Panc1 (cell line): ENCODE measurements around the gene TFEC.

Experiments
- CTCF ChIP-seq: fragments of 450-650 bp; IDR thresholded peaks from 2 replicates; pipeline ENCODE4 v1.5.1; 2017; ENCODE audit warnings: mild to moderate bottlenecking
- POLR2AphosphoS5 ChIP-seq: IDR thresholded peaks from 2 replicates; pipeline ENCODE4 v1.6.1; 2012; ENCODE audit warnings: mild to moderate bottlenecking, low read depth, low read length, moderate library complexity
- REST ChIP-seq, 2 experiments: IDR thresholded peaks; 2 replicates each; pipeline ENCODE4 v1.6.1; 2011 to 2012; ENCODE audit warnings: low read depth in 2 of 2, control low read depth in 1 of 2, low read length in 1 of 2, mild to moderate bottlenecking in 1 of 2, moderate library complexity in 1 of 2; ENCODE audit not compliant: insufficient read depth in 1 of 2
- SIN3A ChIP-seq: IDR thresholded peaks from 2 replicates; pipeline ENCODE4 v1.6.1; 2012; ENCODE audit warnings: low read depth, mild to moderate bottlenecking, low read length, moderate library complexity, borderline replicate concordance; ENCODE audit not compliant: insufficient read depth

GRCh38 chr7:115885550-115885949 lies 145.0 kb downstream of the TFEC start:
- no peak for TF ChIP-seq CTCF
- TF ChIP-seq SIN3A = no peak
- no peak for TF ChIP-seq POLR2AphosphoS5
- TF ChIP-seq REST (IDR thresholded peaks at IDR 0.05; ENCODE audit: insufficient read depth in 1 of 2, low read depth in 2 of 2, low read length in 1 of 2) = no peak
